ENCODE data around the gene COQ8A.
A peak's percentile ranks its signal among the peaks of the same experiment; 100 is the strongest.

Gene COQ8A

DNA sequence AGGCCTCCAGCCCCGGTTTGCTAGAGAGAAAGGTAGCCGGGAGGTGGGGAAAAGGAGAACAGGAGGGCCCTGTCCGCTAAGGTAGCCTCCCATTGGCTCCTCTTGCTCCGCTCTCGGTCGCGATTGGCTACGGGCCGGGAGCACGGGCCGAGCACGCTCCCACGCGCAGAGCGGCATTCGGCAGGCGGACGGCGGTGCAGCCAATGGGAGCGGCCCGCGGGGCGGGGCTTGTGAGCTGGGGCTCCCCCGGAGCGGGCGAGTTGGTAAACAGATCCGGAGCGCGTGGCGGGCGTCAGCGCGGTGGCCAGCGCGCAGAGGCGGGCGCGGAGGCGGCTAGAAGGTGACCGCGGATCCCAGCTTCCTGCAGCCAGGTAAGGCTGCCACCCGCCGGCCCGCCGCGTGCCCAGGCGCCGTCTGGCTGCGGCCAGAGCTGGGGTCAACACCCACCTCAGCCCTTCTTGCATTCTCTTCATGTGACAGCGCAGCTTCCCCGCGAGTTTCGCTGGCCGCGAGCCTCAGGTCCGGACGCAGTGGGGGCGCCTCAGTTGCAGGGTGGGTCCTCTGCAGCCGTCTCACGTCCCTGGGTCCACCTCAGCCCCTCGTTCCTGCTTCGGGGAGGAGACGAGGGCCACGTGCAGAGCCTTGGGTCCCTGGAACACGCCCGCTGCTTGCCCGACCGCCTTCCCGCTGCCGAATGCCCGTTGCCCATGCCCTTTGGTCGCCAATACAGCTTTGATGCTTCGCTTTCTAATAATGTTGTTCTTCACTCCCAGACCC, at the start of gene COQ8A:
Gene COQ8A, plus strand, starts transcription at position 266 of the 777 bp plus-strand sequence. CDS start 21,092 bp downstream, outside the sequence.
- peak; percentile 100 for DNase-seq

DNA sequence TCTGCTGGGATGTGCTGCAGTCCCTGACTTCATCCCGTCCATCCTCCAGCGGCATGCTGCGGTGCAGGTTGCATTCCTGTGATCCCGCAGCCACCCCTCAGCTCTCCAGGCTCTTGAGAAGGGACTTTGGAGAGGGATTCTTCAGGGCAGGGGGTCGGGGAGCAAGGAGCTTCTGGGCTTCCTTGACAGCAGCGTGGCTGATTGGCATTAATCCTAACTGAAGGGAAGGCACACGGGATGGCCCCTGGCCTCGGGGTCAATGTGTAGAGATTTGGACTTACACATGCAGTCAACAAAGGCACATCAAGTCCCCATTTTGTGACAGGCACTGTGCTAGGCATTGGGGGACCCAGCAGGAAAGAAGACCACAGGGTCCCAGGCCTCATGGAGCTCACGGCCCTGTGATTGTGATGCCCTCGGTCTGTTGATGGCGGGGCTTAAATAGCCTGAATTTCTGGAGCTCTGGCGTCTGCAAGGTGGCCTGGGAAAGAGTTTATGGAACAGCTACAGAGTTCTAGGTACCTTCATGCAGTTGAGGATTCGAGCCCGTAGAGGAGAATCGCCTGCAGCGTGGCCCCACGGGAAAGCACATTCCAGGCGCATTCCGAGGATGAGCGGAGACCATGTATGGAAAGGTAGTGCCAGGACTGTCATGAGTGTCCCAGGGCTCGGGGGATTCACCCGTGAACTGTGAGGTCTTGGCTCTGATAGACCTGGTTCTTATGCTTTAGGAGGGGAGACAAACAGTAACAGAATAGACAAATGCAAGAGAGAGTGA, 49.6 kb upstream of the COQ8A start:
- no peak for DNase-seq

DNA sequence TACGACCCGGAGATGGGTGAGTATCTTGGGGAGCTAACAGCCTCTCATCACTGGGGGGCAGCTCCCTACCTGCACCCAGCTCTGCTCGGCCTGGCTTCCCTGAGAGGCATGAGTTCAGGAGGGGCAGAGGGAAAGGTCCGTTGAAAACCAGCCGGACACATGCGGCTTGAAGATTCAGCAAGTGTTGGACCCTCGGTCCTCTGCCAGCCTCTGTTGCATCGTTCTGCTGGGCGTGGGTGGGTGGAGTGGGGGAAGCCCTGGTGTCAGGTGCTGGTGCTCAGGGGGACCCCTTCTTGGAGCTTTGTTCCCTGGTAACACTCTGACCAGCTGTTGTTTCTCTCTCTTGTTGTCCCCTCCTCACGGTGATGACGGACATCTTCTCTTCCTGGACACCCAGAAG, 48.7 kb upstream of the COQ8A start:
- no peak for DNase-seq

GRCh38 chr1:226891846-226892523, 48.1 kb upstream of the COQ8A start:
- no peak for DNase-seq

DNA sequence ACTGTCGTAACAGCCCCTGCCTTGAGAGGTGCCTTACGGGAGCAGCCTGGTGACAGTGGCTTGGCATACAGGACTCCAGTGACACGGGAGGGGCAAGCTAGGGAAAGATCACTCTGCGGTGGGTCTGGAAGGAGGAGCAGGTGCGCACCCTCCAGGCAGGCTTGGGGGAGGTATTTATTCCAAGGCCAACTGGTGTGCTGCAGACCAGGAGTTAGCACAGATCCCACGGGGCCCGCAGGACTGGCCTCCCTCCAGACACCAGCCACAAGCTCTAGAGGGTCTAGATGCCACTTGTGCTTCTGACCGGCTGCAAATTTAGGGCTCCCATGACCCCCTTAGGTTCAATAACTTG, 47.6 kb upstream of the COQ8A start:
- no peak for DNase-seq

DNA sequence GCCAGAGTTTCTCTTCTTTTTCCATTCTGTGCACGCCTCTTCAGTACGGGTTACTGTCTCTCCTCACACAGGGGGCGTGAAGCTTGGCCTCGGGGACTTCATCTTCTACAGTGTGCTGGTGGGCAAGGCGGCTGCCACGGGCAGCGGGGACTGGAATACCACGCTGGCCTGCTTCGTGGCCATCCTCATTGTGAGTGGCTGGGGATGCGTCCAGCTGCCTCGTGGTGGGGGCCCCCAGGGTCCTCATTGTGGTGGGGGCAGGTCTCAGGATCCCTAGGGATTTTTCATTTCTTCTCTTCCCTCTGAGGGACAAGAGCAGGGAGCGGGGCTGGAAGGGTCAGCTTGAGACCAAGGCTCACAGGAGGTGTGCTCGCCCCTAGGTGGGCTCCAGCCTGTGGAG, 46.2 kb upstream of the COQ8A start:
- DNase-seq = no peak

- no peak for DNase-seq
These were observed 45.3 kb upstream of the COQ8A start for GRCh38 chr1:226894826-226895225.

GRCh38 chr1:226895644-226896043, 44.5 kb upstream of the COQ8A start:
- no peak for DNase-seq

DNA sequence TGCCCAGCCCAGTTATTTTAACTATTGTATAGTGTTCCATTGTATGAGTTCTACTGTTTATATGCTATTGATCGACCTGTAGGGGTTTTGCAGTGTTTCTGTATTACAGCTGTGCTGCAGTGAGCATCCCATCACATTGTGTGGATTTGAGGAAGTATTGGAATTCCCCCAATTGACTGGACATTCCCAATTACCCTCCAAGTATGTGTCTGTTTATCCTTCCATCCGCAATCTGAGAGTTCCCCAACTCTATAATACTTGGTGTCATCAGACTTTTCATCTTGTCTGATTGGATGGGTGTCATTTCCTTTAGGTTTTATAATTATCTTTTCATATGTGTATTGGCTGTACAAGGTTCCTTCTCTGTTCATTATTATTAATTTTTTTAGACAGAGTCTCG, 41.8 kb upstream of the COQ8A start:
- DNase-seq = no peak

DNA sequence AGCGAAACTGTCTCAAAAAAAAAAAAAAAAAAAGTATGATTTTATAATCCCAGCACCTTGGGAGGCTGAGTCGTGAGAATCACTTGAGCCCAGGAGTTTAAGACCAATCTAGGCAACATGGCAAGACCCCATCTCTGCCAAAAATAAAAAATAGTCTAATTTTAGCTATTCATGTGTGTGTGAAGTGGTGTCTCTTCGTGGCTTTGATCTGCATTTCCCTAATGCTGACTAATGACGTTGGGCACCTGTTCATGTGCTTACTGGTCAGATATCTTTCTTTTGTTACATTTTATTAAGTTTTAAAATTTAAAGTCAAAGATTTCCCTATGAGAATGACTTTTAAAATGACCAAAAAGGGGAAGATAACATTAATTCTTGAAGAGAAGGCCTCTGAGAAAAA, 38.7 kb upstream of the COQ8A start:
- no peak for DNase-seq

DNA sequence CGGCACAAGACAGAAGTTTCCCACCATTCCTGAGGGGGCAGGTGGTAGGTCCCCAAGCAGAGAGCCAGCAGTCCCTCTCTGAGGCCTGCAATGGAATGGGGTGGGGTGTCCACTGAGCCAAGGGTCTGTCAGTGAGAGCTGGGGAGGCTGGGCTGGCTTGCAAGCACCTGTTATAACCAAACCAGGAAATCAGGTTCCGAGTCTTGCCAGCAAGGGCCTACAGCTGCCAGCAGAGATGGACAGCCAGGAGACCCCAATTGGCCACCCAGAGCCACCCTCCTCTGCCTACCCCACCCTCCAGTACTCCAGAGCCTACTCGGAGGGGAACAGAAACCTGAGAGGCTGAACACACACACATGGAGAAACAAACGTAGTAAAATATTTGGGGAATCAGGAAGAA, 37.5 kb upstream of the COQ8A start:
- DNase-seq = no peak

DNA sequence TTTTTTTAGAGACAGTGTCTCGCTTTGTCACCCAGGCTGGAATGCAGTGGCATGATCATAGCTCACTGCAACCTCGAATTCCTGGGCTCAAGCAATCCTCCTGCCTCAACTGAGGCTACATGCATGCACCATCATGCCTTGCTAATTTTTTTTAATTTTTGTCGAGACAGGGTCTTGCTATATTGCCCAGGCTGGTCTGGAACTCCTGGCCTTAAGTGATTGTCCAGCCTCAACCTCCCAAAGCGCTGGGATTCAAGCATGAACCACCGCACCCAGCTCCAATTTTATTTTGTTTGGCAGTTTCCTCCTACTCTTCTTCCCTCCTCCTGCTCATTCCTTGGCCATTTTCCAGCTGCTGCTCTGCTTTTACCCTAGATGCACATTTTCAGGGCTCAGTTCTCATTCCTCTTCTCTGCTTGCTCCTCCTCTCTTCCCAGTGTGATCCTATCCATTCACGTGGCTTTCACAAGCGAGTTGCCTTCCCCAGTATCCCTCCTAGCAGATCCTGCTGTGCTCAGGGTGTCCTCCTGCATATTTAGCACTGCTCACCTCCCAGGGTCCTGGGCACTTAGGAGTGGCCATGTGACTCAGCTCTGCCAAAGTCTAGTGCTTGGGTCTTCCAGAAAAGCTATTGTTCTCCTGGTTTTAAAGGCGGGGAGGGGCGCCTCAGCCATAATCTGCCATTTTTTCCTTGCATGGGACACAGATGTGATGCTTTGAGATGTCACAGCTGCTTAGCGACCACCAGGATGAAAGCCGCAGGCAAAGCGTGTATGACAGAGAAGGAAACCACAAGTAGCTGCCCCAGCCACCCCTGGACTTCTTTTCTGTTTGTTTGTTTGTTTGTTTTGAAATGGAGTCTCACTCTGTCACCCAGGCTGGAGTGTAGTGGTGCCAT, 36.0 kb upstream of the COQ8A start:
- DNase-seq = no peak

DNA sequence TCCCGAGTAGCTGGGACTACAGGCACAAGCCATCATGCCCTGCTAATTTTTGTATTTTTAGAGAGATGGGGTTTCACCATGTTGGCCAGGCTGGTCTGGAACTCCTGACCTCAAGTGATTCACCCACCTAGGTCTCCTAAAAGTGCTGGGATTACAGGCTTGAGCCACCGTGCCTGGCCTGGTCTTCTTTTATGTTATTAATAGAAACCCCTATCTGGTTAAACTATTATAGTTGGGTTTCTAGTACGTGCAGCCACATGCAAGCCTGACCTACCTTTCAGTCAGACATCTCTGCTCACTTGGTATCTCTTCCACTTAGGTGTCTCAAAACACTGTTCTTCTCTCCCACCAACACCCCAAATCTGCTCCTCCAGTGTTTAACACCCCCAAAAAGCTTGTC, 35.3 kb upstream of the COQ8A start:
- DNase-seq = no peak

- no peak for DNase-seq
These were observed 31.7 kb upstream of the COQ8A start for GRCh38 chr1:226908419-226908818.

GRCh38 chr1:226908913-226909312, 31.2 kb upstream of the COQ8A start:
- no peak for DNase-seq

GRCh38 chr1:226912587-226913176, 27.4 kb upstream of the COQ8A start:
- peak; percentile 64 for DNase-seq

DNA sequence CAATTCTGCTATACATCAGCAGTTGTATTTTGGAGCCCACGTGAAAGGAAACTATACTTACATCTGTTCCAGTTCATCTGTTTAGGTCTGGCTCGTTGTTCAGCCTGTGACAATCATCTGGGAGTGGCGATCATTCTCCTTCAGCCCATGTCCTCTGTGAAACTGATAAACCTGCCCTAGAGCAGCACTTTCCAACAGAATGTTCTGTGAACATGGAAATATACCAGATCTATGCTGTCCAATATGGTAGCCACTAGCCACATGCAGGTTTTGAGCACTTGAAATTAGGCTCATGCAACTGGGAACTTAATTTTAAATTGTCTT, 24.5 kb upstream of the COQ8A start:
- DNase-seq = no peak

GRCh38 chr1:226916497-226916896, 23.6 kb upstream of the COQ8A start:
- DNase-seq = no peak

DNA sequence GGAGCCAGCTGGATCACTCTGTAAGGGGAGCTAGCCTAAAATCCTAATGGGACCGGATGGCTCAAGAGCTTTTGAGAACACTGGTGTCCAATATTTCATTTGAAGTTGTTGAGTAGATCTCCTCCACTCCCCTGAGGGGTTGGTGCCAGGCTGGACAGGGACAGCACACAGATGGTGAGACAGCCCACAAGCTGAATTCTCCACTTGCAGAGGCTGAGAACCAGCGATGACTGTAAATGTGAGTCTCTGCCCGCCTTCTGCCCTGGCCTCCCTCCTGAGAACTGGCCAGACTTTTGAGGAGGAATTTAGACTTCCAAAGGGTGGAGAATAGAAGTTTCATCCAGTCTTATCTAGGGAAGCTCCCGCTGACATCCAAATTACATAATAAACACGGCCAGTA, 20.5 kb upstream of the COQ8A start:
- no peak for DNase-seq

GRCh38 chr1:226919995-226920394, 20.1 kb upstream of the COQ8A start:
- DNase-seq = no peak

DNA sequence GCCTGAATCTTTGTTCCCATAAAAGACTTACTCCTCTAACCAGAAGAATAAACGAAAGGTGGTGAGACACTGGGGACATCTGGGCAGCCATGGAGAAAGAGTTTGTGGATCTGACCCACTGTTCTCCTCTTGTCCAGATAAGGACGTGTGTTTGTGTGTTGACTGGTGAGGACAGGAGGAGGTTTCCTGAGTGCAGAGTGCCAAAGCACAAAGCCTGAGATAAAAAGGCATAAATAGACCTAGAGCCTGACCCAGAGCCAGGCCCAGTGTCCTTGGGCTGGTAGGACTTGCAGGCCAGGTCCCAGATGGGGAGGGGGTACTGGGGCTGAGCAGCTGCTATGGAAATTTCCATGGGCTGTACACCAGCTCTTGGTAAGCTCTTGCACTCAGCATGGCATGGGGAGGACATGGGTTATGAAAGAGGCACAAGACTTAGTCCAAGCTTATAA, 19.6 kb upstream of the COQ8A start:
- no peak for DNase-seq

DNA sequence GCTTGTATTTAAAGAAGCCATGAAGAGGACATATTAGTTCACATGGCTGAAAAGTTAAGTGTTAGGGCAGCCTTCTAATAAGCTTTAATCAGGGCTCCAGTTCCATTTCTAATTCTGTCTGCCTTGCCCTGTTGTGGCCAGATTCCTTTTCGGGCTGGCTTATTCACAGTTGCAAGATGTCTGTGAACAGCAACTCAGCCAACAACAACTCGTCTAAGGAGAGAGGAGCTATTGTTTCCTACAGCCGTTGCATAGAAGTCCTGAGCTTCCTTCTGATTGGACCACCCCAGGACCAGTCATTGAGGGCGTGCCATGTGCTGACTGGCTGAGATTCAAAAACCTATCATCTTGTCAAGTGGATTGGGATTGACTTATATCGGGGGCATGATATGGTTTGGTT, 18.6 kb upstream of the COQ8A start:
- no peak for DNase-seq
